AG04449 (cell line): Measurements from ENCODE around the gene CDK5RAP1.

Experiments used
- CTCF ChIA-PET: fragments of 350-600 bp; formaldehyde crosslinking; extraction: SDS; loops from one replicate; lab custom pipeline; 2021; ENCODE audit warnings: antibody characterized with exemption; lab: Yijun Ruan, JAX
- POLR2A ChIA-PET: fragments of 400-600, 350-600 bp; formaldehyde crosslinking; extraction: SDS; loops from one replicate; lab custom pipeline; 2020; ENCODE audit warnings: antibody characterized with exemption, inconsistent platforms; lab: Yijun Ruan, JAX
- DNase-seq: peaks from one replicate; pipeline ENCODE4 v3.0.0-alpha.2; 2010; ENCODE audit warnings: low read depth, low spot score
- H3K4me3 ChIP-seq: 2 replicates; pipeline ENCODE4 v1.5.1; 2011; ENCODE audit warnings: low read depth, mild to moderate bottlenecking, control low read depth, low read length
- TF ChIP-seq, protein P1 (sequence below): IDR thresholded peaks from one replicate; pipeline ENCODE4 v1.5.1; 2011; ENCODE audit warnings: mild to moderate bottlenecking, moderate library complexity, low read length, control low read depth, inconsistent platforms; ENCODE audit not compliant: insufficient read depth; ENCODE audit errors: missing control alignments

Gene CDK5RAP1

DNA sequence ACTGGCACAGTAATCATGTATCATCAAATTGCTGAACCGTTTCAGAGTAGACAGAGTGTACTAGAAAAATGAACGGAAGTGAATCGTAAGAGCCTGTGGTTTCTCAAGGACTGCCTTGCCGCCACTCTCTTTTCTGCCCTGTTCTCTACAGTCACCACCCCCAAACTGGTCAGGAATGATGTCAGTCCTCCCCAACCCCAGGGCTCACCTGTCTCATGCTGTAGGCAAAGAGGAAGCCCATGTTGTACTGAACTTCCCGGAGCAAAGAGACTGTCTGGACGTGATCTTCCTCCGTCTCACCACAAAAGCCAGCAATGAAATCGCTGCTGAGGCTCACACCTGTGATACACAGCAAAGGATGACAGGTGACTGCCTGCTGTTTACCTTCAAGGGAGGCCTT, 31.0 kb downstream of the CDK5RAP1 start:
- no peak for DNase-seq
- CTCF ChIA-PET, result no interaction called here
- POLR2A ChIA-PET, result no interaction called here
- TF ChIP-seq, protein P1, sequence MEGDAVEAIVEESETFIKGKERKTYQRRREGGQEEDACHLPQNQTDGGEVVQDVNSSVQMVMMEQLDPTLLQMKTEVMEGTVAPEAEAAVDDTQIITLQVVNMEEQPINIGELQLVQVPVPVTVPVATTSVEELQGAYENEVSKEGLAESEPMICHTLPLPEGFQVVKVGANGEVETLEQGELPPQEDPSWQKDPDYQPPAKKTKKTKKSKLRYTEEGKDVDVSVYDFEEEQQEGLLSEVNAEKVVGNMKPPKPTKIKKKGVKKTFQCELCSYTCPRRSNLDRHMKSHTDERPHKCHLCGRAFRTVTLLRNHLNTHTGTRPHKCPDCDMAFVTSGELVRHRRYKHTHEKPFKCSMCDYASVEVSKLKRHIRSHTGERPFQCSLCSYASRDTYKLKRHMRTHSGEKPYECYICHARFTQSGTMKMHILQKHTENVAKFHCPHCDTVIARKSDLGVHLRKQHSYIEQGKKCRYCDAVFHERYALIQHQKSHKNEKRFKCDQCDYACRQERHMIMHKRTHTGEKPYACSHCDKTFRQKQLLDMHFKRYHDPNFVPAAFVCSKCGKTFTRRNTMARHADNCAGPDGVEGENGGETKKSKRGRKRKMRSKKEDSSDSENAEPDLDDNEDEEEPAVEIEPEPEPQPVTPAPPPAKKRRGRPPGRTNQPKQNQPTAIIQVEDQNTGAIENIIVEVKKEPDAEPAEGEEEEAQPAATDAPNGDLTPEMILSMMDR, result no peak
- no peak overlapping the region for H3K4me3 ChIP-seq

DNA sequence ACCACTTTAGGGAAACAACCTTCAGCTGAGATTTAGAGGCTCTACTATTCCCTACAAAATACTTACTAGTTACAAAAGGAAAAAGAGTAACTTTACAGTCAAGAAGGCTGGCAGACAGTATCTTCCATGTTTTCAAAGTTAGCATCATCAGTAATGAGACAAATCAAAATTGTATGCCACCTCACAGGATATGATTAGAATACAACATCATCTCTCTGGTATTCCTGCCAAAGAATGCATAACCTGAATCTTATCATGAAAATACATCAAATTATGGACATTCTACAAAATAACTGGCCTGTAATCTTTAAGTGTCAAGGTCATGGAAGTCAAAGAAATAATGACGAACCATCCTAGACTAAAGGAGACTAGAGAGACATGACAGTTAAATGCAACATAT, 38.4 kb downstream of the CDK5RAP1 start:
- TF ChIP-seq, protein P1, result no peak
- CTCF ChIA-PET, result no interaction called here
- POLR2A ChIA-PET, result no interaction called here
- DNase-seq, result no peak
- no peak overlapping the region for H3K4me3 ChIP-seq

DNA sequence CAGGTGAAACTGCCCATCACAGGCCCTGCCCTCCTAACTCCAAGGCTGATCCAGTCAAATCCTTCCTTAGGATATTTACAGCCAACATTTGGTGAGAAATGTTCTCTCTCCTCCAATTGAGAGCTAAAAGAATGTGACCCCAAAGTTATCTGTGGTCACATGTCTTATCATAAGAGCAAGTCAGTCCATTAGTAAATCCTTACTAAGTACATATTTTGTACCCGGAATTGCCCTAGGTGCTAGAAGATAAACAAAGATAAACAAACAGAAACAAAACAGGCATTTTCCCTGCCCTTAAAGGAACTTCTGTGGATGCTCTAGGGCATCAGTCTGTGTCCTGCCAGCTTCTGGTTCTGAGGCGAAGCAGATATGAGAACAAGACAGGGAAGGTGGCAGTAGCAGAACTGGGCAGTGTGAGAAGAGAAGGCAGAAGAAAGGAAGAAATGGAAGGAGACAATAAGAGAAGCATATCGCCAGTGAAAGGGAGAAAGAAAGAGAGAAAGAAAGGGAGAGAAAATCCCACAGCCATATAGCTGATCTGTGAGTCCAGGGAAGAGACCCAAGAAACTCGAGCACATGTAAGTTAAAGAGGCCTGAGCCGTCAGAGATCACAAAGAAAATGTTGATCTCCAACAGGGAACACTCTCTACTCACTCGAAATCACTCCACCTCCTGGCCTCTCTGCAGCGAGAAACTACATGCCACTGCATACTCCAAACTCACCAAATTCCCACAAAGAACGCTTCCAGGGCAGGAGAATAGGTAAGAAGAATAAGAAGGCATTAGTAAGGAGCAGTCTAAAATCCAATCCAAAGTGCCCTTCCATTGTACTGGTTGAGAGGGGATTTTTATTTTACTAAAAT, 41.7 kb downstream of the CDK5RAP1 start:
- DNase-seq, result no peak
- ChIA-PET POLR2A (no interaction called here), CTCF (no interaction called here)
- no peak overlapping the region for H3K4me3 ChIP-seq
- TF ChIP-seq, protein P1, result no peak

DNA sequence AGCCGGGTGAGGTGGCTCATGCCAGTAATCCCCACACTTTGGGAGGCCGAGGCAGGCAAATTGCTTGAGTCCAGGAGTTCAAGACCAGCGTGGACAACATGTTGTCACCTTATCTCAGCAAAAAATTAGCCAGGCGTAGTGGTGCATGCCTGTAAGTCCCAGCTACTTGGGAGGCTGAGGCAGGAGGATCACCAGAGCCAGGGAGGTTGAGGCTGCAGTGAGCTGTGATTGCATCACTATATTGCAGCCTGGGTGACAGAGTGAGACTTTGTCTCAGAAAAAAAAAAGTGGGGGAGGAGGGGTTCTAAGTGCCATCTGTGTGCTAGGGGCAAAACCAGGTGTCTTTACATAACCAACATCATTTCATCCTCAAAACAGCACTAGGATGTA, 48.3 kb downstream of the CDK5RAP1 start:
- H3K4me3 ChIP-seq, result no peak overlapping the region
- POLR2A ChIA-PET, result no interaction called here
- CTCF ChIA-PET, result no interaction called here
- TF ChIP-seq, protein P1, result no peak
- DNase-seq, result no peak

DNA sequence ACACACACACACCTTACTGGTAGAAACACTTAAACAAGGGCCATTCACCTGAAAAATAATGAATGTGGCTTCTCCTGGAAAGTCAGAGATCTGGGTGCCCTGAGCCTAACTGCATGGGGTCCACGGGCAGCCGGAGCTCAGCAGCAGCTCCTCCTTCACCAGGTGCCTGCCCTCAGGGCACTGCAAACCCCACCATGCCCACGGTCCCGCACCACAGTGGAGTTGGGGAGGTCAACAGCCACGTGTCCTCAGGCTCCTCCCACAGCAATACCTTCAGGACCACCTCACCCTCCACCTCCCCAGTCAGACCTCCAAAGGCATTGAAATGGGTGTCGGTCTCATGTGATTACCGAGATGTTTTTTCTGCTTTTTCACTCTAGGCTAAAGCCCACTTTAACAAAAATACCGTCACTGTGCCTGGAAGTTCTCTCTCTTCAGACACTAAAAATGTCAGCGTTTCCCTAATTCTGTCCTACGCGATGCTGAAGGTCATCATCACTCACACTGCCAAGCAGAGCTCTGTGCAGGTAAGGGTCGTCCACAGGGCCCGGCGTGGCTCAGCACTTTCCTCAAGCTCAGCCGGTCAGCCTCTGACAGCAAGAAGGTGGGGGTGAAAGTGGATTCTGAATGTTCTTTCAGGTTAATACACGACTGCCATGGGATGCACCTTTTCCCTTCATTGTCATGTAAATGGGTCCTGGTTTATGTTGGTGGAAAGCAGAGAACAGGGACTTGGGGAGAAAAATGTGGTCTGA, 48.9 kb downstream of the CDK5RAP1 start:
- TF ChIP-seq, protein P1, result no peak
- CTCF ChIA-PET, result no interaction called here
- no peak overlapping the region for H3K4me3 ChIP-seq
- POLR2A ChIA-PET, result no interaction called here
- DNase-seq, result no peak

DNA sequence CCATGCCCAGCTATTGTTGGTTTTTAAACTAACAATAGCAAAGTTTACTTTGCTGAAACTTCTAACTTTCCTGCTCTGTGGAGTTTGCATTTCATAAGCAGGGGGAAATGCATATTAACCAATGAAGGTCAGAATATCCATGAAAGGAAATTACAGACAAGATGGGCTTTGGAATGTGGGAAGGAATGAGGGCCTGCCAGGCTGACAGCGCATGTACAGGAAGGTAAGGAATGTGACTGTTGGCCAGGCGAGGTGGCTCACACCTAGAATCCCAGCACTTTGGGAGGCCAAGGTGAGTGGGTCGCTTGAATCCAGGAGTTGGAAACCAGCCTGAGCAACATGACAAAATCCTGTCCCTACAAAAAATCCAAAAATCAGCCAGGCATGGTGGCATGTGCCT, 49.6 kb downstream of the CDK5RAP1 start:
- CTCF ChIA-PET, result no interaction called here
- no peak overlapping the region for H3K4me3 ChIP-seq
- TF ChIP-seq, protein P1, result no peak
- no peak for DNase-seq
- POLR2A ChIA-PET, result no interaction called here
